ENCODE measurements around the gene RUBCNL. TPM values are rescaled to one million over a fixed set of nuclear protein-coding genes. Genes with fewer than 3 reads are reported as not detected.
A peak's percentile ranks its signal among the peaks of the same experiment; 100 is the strongest.

RUBCNL gene
- total RNA-seq, 4 donors from 2014 or later, result 4.0 to 21.9 (median 6.8) TPM

- ATAC-seq (ENCODE audit: low FRiP score) (peak; percentile 84), DNase-seq (ENCODE audit: low spot score) (no peak)
- TF ChIP-seq CTCF (IDR thresholded peaks at IDR 0.05), result no peak
Measured at GRCh38 chr13:46296921-46297320, 90.1 kb downstream of the RUBCNL start.

GRCh38 chr13:46296115-46296822, 90.8 kb downstream of the RUBCNL start:
- ATAC-seq (ENCODE audit: low FRiP score) (peak; percentile 77), DNase-seq (ENCODE audit: low spot score) (no peak)
- TF ChIP-seq CTCF (IDR thresholded peaks at IDR 0.05), result no peak

GRCh38 chr13:46295491-46296114, 91.4 kb downstream of the RUBCNL start:
- TF ChIP-seq CTCF (IDR thresholded peaks at IDR 0.05), result no peak
- DNase-seq (ENCODE audit: low spot score) (no peak), ATAC-seq (ENCODE audit: low FRiP score) (peak; percentile 64)

- ATAC-seq (ENCODE audit: low FRiP score) (no peak), DNase-seq (ENCODE audit: low spot score) (no peak)
- no peak for TF ChIP-seq CTCF (IDR thresholded peaks at IDR 0.05)
Measured at GRCh38 chr13:46293436-46293835, 93.6 kb downstream of the RUBCNL start.

Small RNA genes within 50 kb of the gene (small RNA-seq; reads per million reads assigned to genes)
- gene RNU2-6P, result not detected
- not detected for gene RNU6-68P

Other genes with a start within 250 kb of the RUBCNL start
- gene LCP1, start 205.1 kb downstream of the RUBCNL start, total RNA-seq, result 100 to 1,000 TPM in 3 of 4 donors, 10 to 100 TPM in 1; 61.0 to 325 (median 142) TPM
- gene LRRC63, start 175.3 kb downstream of the RUBCNL start, total RNA-seq, result 1 to 10 TPM in 1 of 4 donors, not detected in 3; 1.0 TPM
- gene LRCH1, start 165.9 kb upstream of the RUBCNL start, total RNA-seq, result 10 to 100 TPM in 3 of 4 donors, 1 to 10 TPM in 1; 9.7 to 43.7 (median 16.5) TPM

All from omental fat pad (tissue), 4 donors.